Duodenal mucosa (tissue), 2 donors: ENCODE data around the gene OR52E2.

Experiments used
- H3K27ac ChIP-seq: one replicate; pipeline ENCODE4 v1.7.0; 2013; ENCODE audit warnings: low read depth, low read length
- H3K27me3 ChIP-seq, 2 donors: one replicate each; pipeline ENCODE4 v1.7.0; 2013; ENCODE audit warnings: low read length in 2 of 2, control low read depth in 1 of 2; ENCODE audit not compliant: insufficient read depth in 2 of 2, control insufficient read depth in 1 of 2
- H3K36me3 ChIP-seq, 2 donors: one replicate each; pipeline ENCODE4 v1.7.0; 2013; ENCODE audit warnings: low read length in 2 of 2, control low read depth in 1 of 2; ENCODE audit not compliant: insufficient read depth in 2 of 2, control insufficient read depth in 1 of 2
- H3K4me1 ChIP-seq, 2 donors: one replicate each; pipeline ENCODE4 v1.7.0; 2013; ENCODE audit warnings: low read length in 2 of 2, control low read depth in 1 of 2; ENCODE audit not compliant: insufficient read depth in 2 of 2, control insufficient read depth in 1 of 2
- H3K4me3 ChIP-seq, 2 donors: one replicate each; pipeline ENCODE4 v1.7.0; 2013; ENCODE audit warnings: low read length in 2 of 2, low read depth in 1 of 2
- H3K9ac ChIP-seq, 2 donors: one replicate each; pipeline ENCODE4 v1.7.0; 2013; ENCODE audit warnings: low read length in 2 of 2, low read depth in 1 of 2
- H3K9me3 ChIP-seq, 2 donors: one replicate each; pipeline ENCODE4 v1.7.0; 2013; ENCODE audit warnings: low read length in 2 of 2, control low read depth in 1 of 2; ENCODE audit not compliant: control insufficient read depth in 1 of 2

OR52E2 gene

GRCh38 chr11:5036669-5037068 is 22.8 kb downstream of the OR52E2 start:
- Histone ChIP-seq H3K9me3 (no peaks in the 10 kb centered on the region), H3K27me3 (no peaks in the 10 kb centered on the region), H3K36me3 (no peaks in the 10 kb centered on the region), H3K27ac (no peak overlapping the region), H3K4me3 (no peak overlapping the region), H3K4me1 (no peaks in the 10 kb centered on the region), H3K9ac (no peak overlapping the region)

DNA sequence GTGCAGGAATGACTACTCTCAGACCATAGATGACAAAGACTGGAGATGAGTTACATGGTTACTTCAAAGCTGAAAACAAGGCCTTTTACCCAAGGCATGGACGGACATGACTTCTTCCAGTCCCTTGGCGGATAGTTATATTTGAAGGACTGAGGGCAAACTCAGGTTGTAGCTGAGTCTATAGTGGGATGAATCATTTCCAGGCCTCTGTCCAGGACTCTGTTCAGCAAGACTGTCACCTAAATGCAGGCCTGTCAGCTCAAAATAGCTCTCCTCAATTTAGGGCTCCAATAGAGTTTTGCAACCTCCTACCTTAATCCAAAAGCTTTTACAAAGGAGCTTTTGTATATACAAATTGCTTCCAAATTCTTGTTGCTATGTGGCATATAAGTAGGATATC is 37.4 kb downstream of the OR52E2 start:
- no peaks in the 10 kb centered on the region for H3K27me3 ChIP-seq
- no peaks in the 10 kb centered on the region for H3K36me3 ChIP-seq
- H3K9me3 ChIP-seq, result peaks cover 0 to 16% of the 10 kb centered on the region in 2 donors
- H3K4me3 ChIP-seq, result no peak overlapping the region
- H3K9ac ChIP-seq, result no peak overlapping the region
- H3K4me1 ChIP-seq, result no peaks in the 10 kb centered on the region
- H3K27ac ChIP-seq, result no peak overlapping the region

DNA sequence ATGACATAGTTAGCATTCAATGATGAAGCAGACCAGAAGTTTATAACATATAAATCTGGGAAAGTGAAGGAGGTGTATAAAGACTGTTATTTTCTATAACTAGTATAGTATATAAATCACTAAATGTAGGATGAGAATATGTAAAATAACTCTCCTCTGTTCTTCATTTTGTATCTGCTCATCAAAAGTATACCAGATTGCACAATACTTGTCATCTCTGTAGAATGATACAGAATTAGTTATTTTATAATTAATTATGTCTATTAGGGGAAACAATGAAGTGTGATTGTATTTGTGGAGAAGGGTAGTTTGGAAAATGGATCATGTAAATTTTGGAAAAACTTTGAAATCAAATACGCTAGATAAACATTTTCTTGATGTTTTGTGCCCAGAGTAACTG is 46.4 kb downstream of the OR52E2 start:
- Histone ChIP-seq H3K27ac (no peak overlapping the region), H3K36me3 (no peaks in the 10 kb centered on the region), H3K9me3 (no peaks in the 10 kb centered on the region), H3K4me3 (no peak overlapping the region), H3K9ac (no peak overlapping the region), H3K4me1 (no peaks in the 10 kb centered on the region), H3K27me3 (no peaks in the 10 kb centered on the region)

DNA sequence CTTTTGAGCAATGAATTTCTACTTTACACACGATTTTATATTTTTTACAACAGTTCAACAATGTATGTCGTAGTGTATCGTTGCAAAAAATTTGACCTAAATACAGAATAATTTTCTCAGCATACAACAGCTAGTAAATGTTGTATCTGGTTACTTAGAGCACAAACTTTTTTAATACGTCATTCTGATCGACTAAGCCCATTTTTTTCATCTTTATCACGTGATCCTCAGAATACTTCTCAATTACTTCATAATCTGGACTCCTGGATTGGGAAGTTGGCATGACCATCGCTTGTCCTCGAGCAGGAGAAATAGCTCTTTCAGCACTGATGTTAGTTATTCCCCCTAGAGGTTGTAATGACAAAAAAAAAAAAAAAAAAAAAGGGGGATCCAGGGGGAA is 48.2 kb downstream of the OR52E2 start:
- Histone ChIP-seq H3K9ac (no peak overlapping the region), H3K27ac (no peak overlapping the region), H3K27me3 (no peaks in the 10 kb centered on the region), H3K36me3 (no peaks in the 10 kb centered on the region), H3K4me1 (no peaks in the 10 kb centered on the region), H3K4me3 (no peak overlapping the region), H3K9me3 (no peaks in the 10 kb centered on the region)
